ENCODE measurements around the gene HMG20A.

DNA sequence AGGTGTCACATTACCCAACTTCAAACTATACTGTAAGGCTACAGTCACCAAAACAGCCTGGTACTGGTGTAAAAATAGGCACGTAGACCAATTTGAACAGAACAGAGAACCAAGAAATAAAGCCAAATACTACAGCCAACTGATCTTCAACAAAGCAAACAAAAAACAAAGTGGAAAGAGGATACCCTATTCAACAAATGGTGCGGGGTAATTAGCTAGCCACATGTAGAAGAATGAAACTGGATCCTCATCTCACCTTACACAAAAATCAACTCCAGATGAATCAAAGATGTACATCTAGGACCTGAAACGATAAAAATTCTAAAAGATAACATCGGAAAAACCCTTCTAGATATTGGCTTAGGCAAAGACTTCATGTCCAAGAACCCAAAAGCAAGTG, 13.8 kb upstream of the HMG20A start:
- TF ChIP-seq, protein P1, sequence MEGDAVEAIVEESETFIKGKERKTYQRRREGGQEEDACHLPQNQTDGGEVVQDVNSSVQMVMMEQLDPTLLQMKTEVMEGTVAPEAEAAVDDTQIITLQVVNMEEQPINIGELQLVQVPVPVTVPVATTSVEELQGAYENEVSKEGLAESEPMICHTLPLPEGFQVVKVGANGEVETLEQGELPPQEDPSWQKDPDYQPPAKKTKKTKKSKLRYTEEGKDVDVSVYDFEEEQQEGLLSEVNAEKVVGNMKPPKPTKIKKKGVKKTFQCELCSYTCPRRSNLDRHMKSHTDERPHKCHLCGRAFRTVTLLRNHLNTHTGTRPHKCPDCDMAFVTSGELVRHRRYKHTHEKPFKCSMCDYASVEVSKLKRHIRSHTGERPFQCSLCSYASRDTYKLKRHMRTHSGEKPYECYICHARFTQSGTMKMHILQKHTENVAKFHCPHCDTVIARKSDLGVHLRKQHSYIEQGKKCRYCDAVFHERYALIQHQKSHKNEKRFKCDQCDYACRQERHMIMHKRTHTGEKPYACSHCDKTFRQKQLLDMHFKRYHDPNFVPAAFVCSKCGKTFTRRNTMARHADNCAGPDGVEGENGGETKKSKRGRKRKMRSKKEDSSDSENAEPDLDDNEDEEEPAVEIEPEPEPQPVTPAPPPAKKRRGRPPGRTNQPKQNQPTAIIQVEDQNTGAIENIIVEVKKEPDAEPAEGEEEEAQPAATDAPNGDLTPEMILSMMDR (IDR thresholded peaks at IDR 0.05), result no peak
- TF ChIP-seq POLR2A (IDR thresholded peaks at IDR 0.05; ENCODE audit: low read depth) (no peak), POLR2AphosphoS5 (IDR thresholded peaks at IDR 0.05) (no peak), EP300 (IDR thresholded peaks at IDR 0.05) (no peak)
